Measurements from ENCODE around the gene RCN1. TPM values are rescaled to one million over a fixed set of nuclear protein-coding genes. Genes with fewer than 3 reads are reported as not detected.

Gene RCN1
- total RNA-seq, 1 experiment from 2014 or later, result 155 TPM

GRCh38 chr11:32141745-32142546 lies 51.1 kb downstream of the RCN1 start:
- no peaks in the 10 kb centered on the region for H3K9me3 Mint-ChIP-seq (ENCODE audit: unreplicated experiment)
- POLR2A ChIA-PET, result no interaction called here
- CTCF ChIA-PET, result interaction anchor here (0.6 to 1.3 kb wide), 2 partner anchors 34 to 57 kb away, joined by 5 to 7 read pairs; no protein-coding TSS in a partner anchor
- intact Hi-C loops (cut with micrococcal nuclease), result no loop called here
- H3K4me3 Mint-ChIP-seq (ENCODE audit: unreplicated experiment), result no peak overlapping the region
- no peak for TF ChIP-seq CTCF (IDR thresholded peaks at IDR 0.05; ENCODE audit: unreplicated experiment)
- no peaks in the 10 kb centered on the region for H3K36me3 Mint-ChIP-seq (ENCODE audit: insufficient read depth, unreplicated experiment)
- no peak for DNase-seq (ENCODE audit: unreplicated experiment)
- peaks cover 12% of the 10 kb centered on the region for H3K4me1 Mint-ChIP-seq (ENCODE audit: insufficient read depth, unreplicated experiment)
- no peaks in the 10 kb centered on the region for H3K27me3 Mint-ChIP-seq (ENCODE audit: insufficient read depth, unreplicated experiment)
- H3K27ac Mint-ChIP-seq (ENCODE audit: low read depth, unreplicated experiment), result no peak overlapping the region
- BruUV-seq (replicated peaks), result no TSS peak

DNA sequence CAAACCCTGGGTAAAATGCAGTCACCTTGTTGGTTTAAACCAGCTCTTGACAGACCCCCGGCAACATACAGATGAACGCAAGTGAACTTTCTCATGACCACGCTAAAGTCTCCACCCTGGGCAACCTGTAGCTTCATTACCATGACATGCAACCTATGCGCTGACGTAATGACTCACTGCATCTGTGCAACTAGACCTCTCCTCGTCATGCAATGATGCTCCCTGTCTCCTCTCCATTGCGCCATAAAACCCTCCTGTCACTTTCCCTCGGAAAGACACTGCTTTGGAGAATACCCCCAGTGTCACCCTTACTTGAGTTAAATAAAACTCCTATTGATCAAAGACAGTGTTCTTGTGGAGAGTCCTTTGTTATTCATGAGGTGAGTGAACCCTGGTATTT lies 52.5 kb downstream of the RCN1 start:
- no peaks in the 10 kb centered on the region for H3K36me3 Mint-ChIP-seq (ENCODE audit: insufficient read depth, unreplicated experiment)

DNA sequence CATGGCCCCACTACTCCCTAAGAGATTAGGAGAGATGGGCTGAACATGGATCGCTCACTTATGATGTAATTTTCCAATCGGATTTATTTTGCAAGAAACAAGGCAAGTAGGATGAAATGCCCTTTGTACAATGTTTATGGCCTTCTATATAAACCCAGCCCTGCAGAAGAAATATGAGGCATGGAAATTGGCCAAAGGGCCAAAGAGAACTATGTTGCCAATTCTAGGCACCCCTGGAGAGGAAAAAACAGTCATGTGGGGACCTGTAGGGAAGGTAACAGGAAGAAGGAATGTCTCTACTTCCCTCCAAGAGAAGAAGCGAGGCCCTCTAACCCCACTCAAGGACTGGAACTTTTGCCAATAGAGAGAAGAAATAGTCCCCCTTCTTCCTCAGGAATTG lies 54.4 kb downstream of the RCN1 start:
- H3K9me3 Mint-ChIP-seq (ENCODE audit: unreplicated experiment), result no peaks in the 10 kb centered on the region
- no peak overlapping the region for H3K27ac Mint-ChIP-seq (ENCODE audit: low read depth, unreplicated experiment)
- H3K4me3 Mint-ChIP-seq (ENCODE audit: unreplicated experiment), result no peak overlapping the region
- POLR2A ChIA-PET, result interaction anchor here (0.6 kb wide), 1 partner anchor 14 kb away, joined by 4 read pairs; no protein-coding TSS in a partner anchor
- intact Hi-C loops (cut with micrococcal nuclease), result no loop called here
- no peak for TF ChIP-seq CTCF (IDR thresholded peaks at IDR 0.05; ENCODE audit: unreplicated experiment)
- CTCF ChIA-PET, result no interaction called here
- peaks cover 19% of the 10 kb centered on the region for H3K27me3 Mint-ChIP-seq (ENCODE audit: insufficient read depth, unreplicated experiment)
- H3K36me3 Mint-ChIP-seq (ENCODE audit: insufficient read depth, unreplicated experiment), result no peaks in the 10 kb centered on the region
- no peaks in the 10 kb centered on the region for H3K4me1 Mint-ChIP-seq (ENCODE audit: insufficient read depth, unreplicated experiment)
- BruUV-seq (replicated peaks), result no TSS peak
- no peak for DNase-seq (ENCODE audit: unreplicated experiment)

More for the DNA sequence above, 52.5 kb downstream of the RCN1 start:
- BruUV-seq (replicated peaks), result no TSS peak
- no peak overlapping the region for H3K4me3 Mint-ChIP-seq (ENCODE audit: unreplicated experiment)
- CTCF ChIA-PET, result interaction anchor here (0.7 to 1.1 kb wide), 3 partner anchors 10 to 33 kb away, joined by 3 to 4 read pairs (median 4); no protein-coding TSS in a partner anchor
- H3K4me1 Mint-ChIP-seq (ENCODE audit: insufficient read depth, unreplicated experiment), result no peaks in the 10 kb centered on the region
- no peaks in the 10 kb centered on the region for H3K9me3 Mint-ChIP-seq (ENCODE audit: unreplicated experiment)
- POLR2A ChIA-PET, result no interaction called here
- TF ChIP-seq CTCF (IDR thresholded peaks at IDR 0.05; ENCODE audit: unreplicated experiment), result no peak
- DNase-seq (ENCODE audit: unreplicated experiment), result no peak
- H3K27ac Mint-ChIP-seq (ENCODE audit: low read depth, unreplicated experiment), result no peak overlapping the region
- H3K27me3 Mint-ChIP-seq (ENCODE audit: insufficient read depth, unreplicated experiment), result no peaks in the 10 kb centered on the region
- intact Hi-C loops (cut with micrococcal nuclease), result no loop called here

GRCh38 chr11:32148895-32149294 lies 58.0 kb downstream of the RCN1 start:
- Mint-ChIP-seq H3K4me1 (ENCODE audit: insufficient read depth, unreplicated experiment) (no peaks in the 10 kb centered on the region), H3K9me3 (ENCODE audit: unreplicated experiment) (no peaks in the 10 kb centered on the region), H3K27me3 (ENCODE audit: insufficient read depth, unreplicated experiment) (peaks cover 51% of the 10 kb centered on the region), H3K27ac (ENCODE audit: low read depth, unreplicated experiment) (no peak overlapping the region), H3K36me3 (ENCODE audit: insufficient read depth, unreplicated experiment) (no peaks in the 10 kb centered on the region), H3K4me3 (ENCODE audit: unreplicated experiment) (no peak overlapping the region)
- POLR2A ChIA-PET, result no interaction called here
- no TSS peak for BruUV-seq (replicated peaks)
- DNase-seq (ENCODE audit: unreplicated experiment), result no peak
- CTCF ChIA-PET, result no interaction called here
- intact Hi-C loops (cut with micrococcal nuclease), result no loop called here
- TF ChIP-seq CTCF (IDR thresholded peaks at IDR 0.05; ENCODE audit: unreplicated experiment), result no peak

Data from MCF 10A (cell line).